Endothelial cell of umbilical vein (primary cell): ENCODE data around the gene CADPS. TPM values are rescaled to one million over a fixed set of nuclear protein-coding genes. Genes with fewer than 3 reads are reported as not detected.

Experiments used
- BruUV-seq: library from RNA; stranded (reverse); fragments of 400-500 nt; replicated peaks from 2 replicates; lab custom pipeline; 2021; lab: Mats Ljungman, UMichigan
- CTCF ChIA-PET: fragments of 300-600, 350-600 bp; sonication (Branson Sonifier 250); formaldehyde crosslinking; loops from one replicate; lab custom pipeline; 2021; ENCODE audit warnings: antibody characterized with exemption, inconsistent platforms; lab: Charles Lee
- POLR2A ChIA-PET: fragments of 300-600, 350-600 bp; sonication (Branson Sonifier 250); formaldehyde crosslinking; loops from one replicate; lab custom pipeline; 2021; ENCODE audit warnings: antibody characterized with exemption, inconsistent platforms; lab: Charles Lee
- DNase-seq: peaks from one replicate; pipeline ENCODE4 v3.0.0-alpha.2; 2011; ENCODE audit warnings: low read depth, low spot score
- FAIRE-seq: peaks from 2 replicates; lab custom pipeline; 2011; peaks lifted over from hg19 to GRCh38; lab: Jason Lieb, UNC
- H2AFZ ChIP-seq: 2 replicates; pipeline ENCODE4 v1.6.0; 2012; ENCODE audit warnings: low read depth, low read length, control low read depth, inconsistent platforms
- H3K27ac ChIP-seq: 2 replicates; pipeline ENCODE4 v1.5.1; 2011; ENCODE audit warnings: low read depth, mild to moderate bottlenecking, control low read depth, low read length, moderate library complexity; ENCODE audit not compliant: insufficient read depth
- H3K27me3 ChIP-seq, 2 experiments: 2 replicates each; pipeline versions ENCODE4 v1.6.0 to v1.6.1; 2011; ENCODE audit warnings: low read length in 2 of 2, mixed read lengths in 1 of 2; ENCODE audit not compliant: control insufficient read depth in 2 of 2, insufficient read depth in 2 of 2
- H3K36me3 ChIP-seq, 2 experiments: 2 replicates in 1 of 2; 3 replicates in 1 of 2; pipeline ENCODE4 v1.5.1; 2011; ENCODE audit warnings: low read length in 2 of 2, mild to moderate bottlenecking in 1 of 2, moderate library complexity in 1 of 2; ENCODE audit not compliant: control insufficient read depth in 2 of 2, insufficient read depth in 2 of 2; ENCODE audit errors: extremely low read depth in 1 of 2
- H3K4me1 ChIP-seq: 3 replicates; pipeline ENCODE4 v1.5.1; 2011; ENCODE audit warnings: mild to moderate bottlenecking, low read length; ENCODE audit not compliant: control insufficient read depth, insufficient read depth; ENCODE audit errors: extremely low read depth
- H3K4me2 ChIP-seq: 2 replicates; pipeline ENCODE4 v1.6.1; 2011; ENCODE audit warnings: low read length, control low read depth, mixed read lengths; ENCODE audit not compliant: insufficient read depth
- H3K4me3 ChIP-seq, 3 experiments: fragments of 200-600 bp in 1 of 3; sonication (generic), shearing (Covaris generic) in 1 of 3; replicated peaks in 1 of 3; 2 replicates each; pipeline ENCODE4 v1.5.1; 2011 to 2016; ENCODE audit warnings: control low read depth in 3 of 3, low read length in 3 of 3, mild to moderate bottlenecking in 2 of 3, inconsistent platforms in 1 of 3, low read depth in 1 of 3, moderate library complexity in 1 of 3; ENCODE audit not compliant: insufficient read depth in 1 of 3
- H3K79me2 ChIP-seq: 2 replicates; pipeline ENCODE4 v1.6.0; 2012; ENCODE audit warnings: low read length, inconsistent platforms; ENCODE audit not compliant: control insufficient read depth, insufficient read depth
- H3K9ac ChIP-seq: replicated peaks from 2 replicates; pipeline ENCODE3; 2011; ENCODE audit warnings: low read length, control low read depth; ENCODE audit not compliant: insufficient read depth; ENCODE audit errors: extremely low read depth
- H3K9me1 ChIP-seq: replicated peaks from 3 replicates; pipeline ENCODE4 v1.6.0; 2011; ENCODE audit warnings: mild to moderate bottlenecking, low read length; ENCODE audit not compliant: control insufficient read depth, insufficient read depth; ENCODE audit errors: extremely low read depth
- H3K9me3 ChIP-seq: replicated peaks from 2 replicates; pipeline ENCODE4 v1.5.1; 2012; ENCODE audit warnings: low read length, inconsistent platforms; ENCODE audit not compliant: control insufficient read depth, insufficient read depth
- H4K20me1 ChIP-seq: replicated peaks from 2 replicates; pipeline ENCODE3; 2011; ENCODE audit warnings: mild to moderate bottlenecking, low read length; ENCODE audit not compliant: control insufficient read depth, insufficient read depth; ENCODE audit errors: extremely low read depth
- CTCF ChIP-seq, 2 donors: IDR thresholded peaks; 1 replicate in 1 of 2; 2 replicates in 1 of 2; pipeline ENCODE4 v1.5.1; 2011; ENCODE audit warnings: low read length in 2 of 2, mild to moderate bottlenecking in 2 of 2, moderate library complexity in 2 of 2, control low read depth in 1 of 2, inconsistent platforms in 1 of 2, low read depth in 1 of 2; ENCODE audit not compliant: insufficient read depth in 1 of 2; ENCODE audit errors: extremely low read depth in 1 of 2
- EZH2 ChIP-seq: IDR thresholded peaks from 2 replicates; pipeline ENCODE4 v1.6.1; 2012; ENCODE audit warnings: borderline replicate concordance, low read depth, mild to moderate bottlenecking, moderate library complexity, low read length, inconsistent platforms; ENCODE audit not compliant: severe bottlenecking
- FOS ChIP-seq: IDR thresholded peaks from 2 replicates; pipeline ENCODE4 v1.6.1; 2011; ENCODE audit warnings: mild to moderate bottlenecking, low read length, moderate library complexity, borderline replicate concordance; ENCODE audit not compliant: insufficient read depth
- GATA2 ChIP-seq: IDR thresholded peaks from 2 replicates; pipeline ENCODE4 v1.7.0; 2011; ENCODE audit warnings: low read depth, mild to moderate bottlenecking, moderate library complexity, mixed read lengths, low read length; ENCODE audit not compliant: insufficient read length, insufficient read depth
- JUN ChIP-seq: IDR thresholded peaks from 2 replicates; pipeline ENCODE4 v1.6.1; 2011; ENCODE audit warnings: borderline replicate concordance, low read depth; ENCODE audit not compliant: insufficient read length, insufficient read depth
- MYC ChIP-seq: IDR thresholded peaks from one replicate; pipeline ENCODE4 v1.6.1; 2011; ENCODE audit warnings: mild to moderate bottlenecking, low read depth, low read length
- POLR2A ChIP-seq: IDR thresholded peaks from 2 replicates; pipeline ENCODE4 v1.6.1; 2012; ENCODE audit warnings: low read depth, mild to moderate bottlenecking, control low read depth, low read length
- POLR2AphosphoS5 ChIP-seq: IDR thresholded peaks from 2 replicates; pipeline ENCODE4 v1.6.1; 2012; ENCODE audit warnings: low read depth, mild to moderate bottlenecking, control low read depth, low read length, moderate library complexity; ENCODE audit not compliant: insufficient read depth
- dilution Hi-C: fragments of 300-500 bp; cut with MboI; formaldehyde crosslinking; loops from one replicate; pipeline ENCODE4 v1.15.0; 2019; ENCODE audit warnings: low sequenced_read_pairs; ENCODE audit not compliant: extremely low pct_ligation_motif_present
- intact Hi-C: fragments of 100-400 bp; cut with micrococcal nuclease; formaldehyde crosslinking; loops from one replicate; pipeline ENCODE4 v1.10.0; 2022
- polyA plus RNA-seq, 4 experiments: library from polyadenylated mRNA; depleted of rRNA in 3 of 4; stranded (reverse) in 3 of 4; unstranded in 1 of 4; fragments of >200 nt; gene quantifications; 2 replicates each; pipeline versions ENCODE4 v1.2.1 to v1.2.3, GENCODE V29; 2011 to 2012; ENCODE audit warnings: missing spikeins in 1 of 4
- total RNA-seq: library from RNA; stranded (reverse); gene quantifications from 2 replicates; pipeline ENCODE4 v1.2.3, GENCODE V29; 2021
- TF ChIP-seq, protein P1 (sequence below): IDR thresholded peaks from 2 replicates; pipeline ENCODE4 v1.6.1; 2011; ENCODE audit not compliant: insufficient read depth, insufficient read length

CADPS gene
- total and polyA plus RNA-seq, 2 donors (not counting 3 experiments of a cell fraction or from before 2014, with no cell fraction given) = not detected

DNA sequence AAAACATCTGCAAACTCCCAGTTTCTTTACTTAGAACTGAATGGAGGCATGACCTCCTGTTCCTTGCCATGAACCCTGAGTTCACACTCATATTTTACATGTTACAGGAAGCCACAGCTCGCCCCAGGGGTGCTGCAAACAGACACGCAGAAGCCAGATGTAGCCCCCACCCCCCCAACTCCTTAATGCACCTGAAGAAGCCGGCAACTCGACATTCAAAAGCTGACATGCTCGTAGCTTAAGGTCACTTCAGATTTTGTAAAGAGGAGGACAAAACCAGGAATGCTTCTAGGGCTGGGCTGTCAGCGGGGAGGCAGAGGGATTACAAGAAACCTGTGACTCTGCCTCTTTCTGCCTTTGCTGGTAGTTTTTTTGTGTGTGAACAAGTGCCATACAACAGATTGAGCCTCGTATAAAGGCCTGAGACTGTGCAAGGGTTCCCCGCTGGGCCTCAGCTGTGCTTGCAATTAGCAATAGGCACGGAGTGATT lies 459.9 kb downstream of the CADPS start:
- Histone ChIP-seq H3K79me2 (no peaks in the 10 kb centered on the region), H3K9ac (no peak overlapping the region), H3K9me3 (no peaks in the 10 kb centered on the region), H3K4me1 (no peaks in the 10 kb centered on the region), H3K9me1 (no peaks in the 10 kb centered on the region), H3K27me3 (peaks cover 0 to 3% of the 10 kb centered on the region in 2 experiments), H3K4me2 (no peak overlapping the region), H3K4me3 (no peak overlapping the region), H2AFZ (no peak overlapping the region), H4K20me1 (no peaks in the 10 kb centered on the region), H3K36me3 (no peaks in the 10 kb centered on the region), H3K27ac (no peak overlapping the region)
- dilution Hi-C loops (no loop called here), intact Hi-C loops (no loop called here)
- no peak for DNase-seq
- FAIRE-seq = no peak
- CTCF ChIA-PET = no interaction called here
- POLR2A ChIA-PET = no interaction called here
- TF ChIP-seq POLR2A = no peak
- TF ChIP-seq, protein P1, sequence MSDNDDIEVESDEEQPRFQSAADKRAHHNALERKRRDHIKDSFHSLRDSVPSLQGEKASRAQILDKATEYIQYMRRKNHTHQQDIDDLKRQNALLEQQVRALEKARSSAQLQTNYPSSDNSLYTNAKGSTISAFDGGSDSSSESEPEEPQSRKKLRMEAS = no peak
- TF ChIP-seq MYC = no peak
- TF ChIP-seq FOS = no peak
- no peak for TF ChIP-seq CTCF (IDR thresholded peaks at IDR 0.05; ENCODE audit: extremely low read depth in 1 of 2, insufficient read depth in 1 of 2, low read depth in 1 of 2, low read length in 2 of 2)
- TF ChIP-seq GATA2 = no peak
- no peak for TF ChIP-seq EZH2
- no peak for TF ChIP-seq POLR2AphosphoS5
- no peak for TF ChIP-seq JUN
- no TSS peak for BruUV-seq
